HCT116 (cell line): ENCODE measurements around the gene RHEX.

Experiments used
- EZH2 ChIP-seq: fragments of 200-600 bp; sonication (generic); IDR thresholded peaks from 2 replicates; pipeline ENCODE4 v1.6.1; 2017; ENCODE audit warnings: antibody characterized with exemption, mixed run types
- JUND ChIP-seq: IDR thresholded peaks from 2 replicates; pipeline ENCODE4 v1.6.1; 2012
- POLR2A ChIP-seq: IDR thresholded peaks from 2 replicates; pipeline ENCODE4 v1.7.0; 2011; ENCODE audit warnings: borderline replicate concordance; ENCODE audit not compliant: insufficient read depth, insufficient read length; ENCODE audit errors: extremely low read depth
- POLR2AphosphoS5 ChIP-seq: IDR thresholded peaks from 2 replicates; pipeline ENCODE4 v1.6.1; 2011; ENCODE audit warnings: mild to moderate bottlenecking, low read depth, low read length, moderate library complexity
- RAD21 ChIP-seq: IDR thresholded peaks from 2 replicates; pipeline ENCODE4 v1.6.1; 2012; ENCODE audit warnings: low read depth, mild to moderate bottlenecking
- TF ChIP-seq, protein P1 (sequence below), 3 experiments: fragments of 200-600 bp in 1 of 3; sonication (generic) in 1 of 3; IDR thresholded peaks in 2 of 3; conservative IDR thresholded peaks in 1 of 3; 2 replicates each; pipeline ENCODE4 v1.5.1; 2012 to 2017; ENCODE audit warnings: low read depth in 2 of 3, low read length in 2 of 3, antibody characterized with exemption in 1 of 3, borderline replicate concordance in 1 of 3, control low read depth in 1 of 3, mild to moderate bottlenecking in 1 of 3, mixed read lengths in 1 of 3, mixed run types in 1 of 3, moderate library complexity in 1 of 3; ENCODE audit not compliant: insufficient read depth in 1 of 3
- TF ChIP-seq, protein P2 (sequence below): IDR thresholded peaks from 2 replicates; pipeline ENCODE4 v1.6.1; 2012; ENCODE audit warnings: low read depth
- TF ChIP-seq, protein P3 (sequence below): IDR thresholded peaks from 2 replicates; pipeline ENCODE4 v1.6.1; 2012

DNA sequence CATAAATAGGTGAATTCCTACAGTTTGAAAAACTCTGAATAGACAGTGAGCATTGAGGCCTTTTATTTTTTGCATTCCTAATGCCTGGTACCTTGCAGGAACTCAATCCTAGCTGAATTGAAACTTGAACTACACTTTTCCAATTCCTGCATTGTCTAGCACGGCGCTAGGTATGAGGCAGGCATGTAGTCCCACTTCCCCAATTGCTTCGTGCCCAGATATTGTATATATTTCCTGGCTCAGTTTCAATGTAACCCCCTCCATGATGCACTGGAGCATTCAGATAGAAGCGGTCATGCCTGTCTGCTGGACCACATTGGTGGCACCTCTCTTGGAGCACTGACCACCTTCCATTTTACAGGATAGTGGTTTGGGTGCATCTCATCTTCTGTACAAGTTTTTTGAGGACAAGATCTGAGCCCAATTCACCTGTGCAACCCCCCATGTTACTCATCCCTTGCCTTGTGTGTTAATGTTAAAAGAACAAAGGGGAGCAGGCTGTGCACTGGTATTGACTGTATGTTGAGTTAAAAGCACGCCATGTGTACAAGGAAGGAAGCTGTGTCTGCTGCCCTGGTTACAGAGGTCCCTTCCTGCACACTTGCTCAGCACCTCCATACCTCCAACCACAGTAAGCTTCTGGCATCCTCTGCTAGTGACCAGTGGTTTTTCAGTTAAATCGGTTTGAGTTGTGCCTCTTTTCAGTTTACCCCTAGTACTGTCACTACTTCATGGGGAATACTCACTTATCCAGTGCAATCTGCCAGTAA, 39.8 kb upstream of the RHEX start:
- no peak for TF ChIP-seq POLR2A
- TF ChIP-seq, protein P1, sequence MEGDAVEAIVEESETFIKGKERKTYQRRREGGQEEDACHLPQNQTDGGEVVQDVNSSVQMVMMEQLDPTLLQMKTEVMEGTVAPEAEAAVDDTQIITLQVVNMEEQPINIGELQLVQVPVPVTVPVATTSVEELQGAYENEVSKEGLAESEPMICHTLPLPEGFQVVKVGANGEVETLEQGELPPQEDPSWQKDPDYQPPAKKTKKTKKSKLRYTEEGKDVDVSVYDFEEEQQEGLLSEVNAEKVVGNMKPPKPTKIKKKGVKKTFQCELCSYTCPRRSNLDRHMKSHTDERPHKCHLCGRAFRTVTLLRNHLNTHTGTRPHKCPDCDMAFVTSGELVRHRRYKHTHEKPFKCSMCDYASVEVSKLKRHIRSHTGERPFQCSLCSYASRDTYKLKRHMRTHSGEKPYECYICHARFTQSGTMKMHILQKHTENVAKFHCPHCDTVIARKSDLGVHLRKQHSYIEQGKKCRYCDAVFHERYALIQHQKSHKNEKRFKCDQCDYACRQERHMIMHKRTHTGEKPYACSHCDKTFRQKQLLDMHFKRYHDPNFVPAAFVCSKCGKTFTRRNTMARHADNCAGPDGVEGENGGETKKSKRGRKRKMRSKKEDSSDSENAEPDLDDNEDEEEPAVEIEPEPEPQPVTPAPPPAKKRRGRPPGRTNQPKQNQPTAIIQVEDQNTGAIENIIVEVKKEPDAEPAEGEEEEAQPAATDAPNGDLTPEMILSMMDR (IDR thresholded peaks at IDR 0.05 in 2 of 3, conservative IDR thresholded peaks at IDR 0.05 in 1 of 3; ENCODE audit: borderline replicate concordance in 1 of 3, insufficient read depth in 1 of 3, low read depth in 2 of 3, low read length in 2 of 3), result no peak
- no peak for TF ChIP-seq POLR2AphosphoS5
- TF ChIP-seq RAD21, result no peak
- TF ChIP-seq EZH2, result no peak
- TF ChIP-seq, protein P2, sequence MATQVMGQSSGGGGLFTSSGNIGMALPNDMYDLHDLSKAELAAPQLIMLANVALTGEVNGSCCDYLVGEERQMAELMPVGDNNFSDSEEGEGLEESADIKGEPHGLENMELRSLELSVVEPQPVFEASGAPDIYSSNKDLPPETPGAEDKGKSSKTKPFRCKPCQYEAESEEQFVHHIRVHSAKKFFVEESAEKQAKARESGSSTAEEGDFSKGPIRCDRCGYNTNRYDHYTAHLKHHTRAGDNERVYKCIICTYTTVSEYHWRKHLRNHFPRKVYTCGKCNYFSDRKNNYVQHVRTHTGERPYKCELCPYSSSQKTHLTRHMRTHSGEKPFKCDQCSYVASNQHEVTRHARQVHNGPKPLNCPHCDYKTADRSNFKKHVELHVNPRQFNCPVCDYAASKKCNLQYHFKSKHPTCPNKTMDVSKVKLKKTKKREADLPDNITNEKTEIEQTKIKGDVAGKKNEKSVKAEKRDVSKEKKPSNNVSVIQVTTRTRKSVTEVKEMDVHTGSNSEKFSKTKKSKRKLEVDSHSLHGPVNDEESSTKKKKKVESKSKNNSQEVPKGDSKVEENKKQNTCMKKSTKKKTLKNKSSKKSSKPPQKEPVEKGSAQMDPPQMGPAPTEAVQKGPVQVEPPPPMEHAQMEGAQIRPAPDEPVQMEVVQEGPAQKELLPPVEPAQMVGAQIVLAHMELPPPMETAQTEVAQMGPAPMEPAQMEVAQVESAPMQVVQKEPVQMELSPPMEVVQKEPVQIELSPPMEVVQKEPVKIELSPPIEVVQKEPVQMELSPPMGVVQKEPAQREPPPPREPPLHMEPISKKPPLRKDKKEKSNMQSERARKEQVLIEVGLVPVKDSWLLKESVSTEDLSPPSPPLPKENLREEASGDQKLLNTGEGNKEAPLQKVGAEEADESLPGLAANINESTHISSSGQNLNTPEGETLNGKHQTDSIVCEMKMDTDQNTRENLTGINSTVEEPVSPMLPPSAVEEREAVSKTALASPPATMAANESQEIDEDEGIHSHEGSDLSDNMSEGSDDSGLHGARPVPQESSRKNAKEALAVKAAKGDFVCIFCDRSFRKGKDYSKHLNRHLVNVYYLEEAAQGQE, result no peak
- TF ChIP-seq, protein P3, sequence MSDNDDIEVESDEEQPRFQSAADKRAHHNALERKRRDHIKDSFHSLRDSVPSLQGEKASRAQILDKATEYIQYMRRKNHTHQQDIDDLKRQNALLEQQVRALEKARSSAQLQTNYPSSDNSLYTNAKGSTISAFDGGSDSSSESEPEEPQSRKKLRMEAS, result no peak
- no peak for TF ChIP-seq JUND
